GM23338 (cell line): ENCODE results near the gene CNOT4. TPM values are rescaled to one million over a fixed set of nuclear protein-coding genes. Genes with fewer than 3 reads are reported as not detected.

ENCODE experiments used
- ATAC-seq: fragments of 200-7000 bp; cut with Tn5 transposase; 3 replicates; pipeline ENCODE4 v1.9.1; 2020
- DNase-seq: peaks from one replicate; pipeline ENCODE4 v3.0.0-alpha.2; 2015; ENCODE audit warnings: low spot score
- H2AFZ ChIP-seq: fragments of 200-600 bp; sonication (generic); 2 replicates; pipeline ENCODE4 v1.8.0; 2016; ENCODE audit warnings: antibody characterized with exemption, mild to moderate bottlenecking, moderate library complexity
- H3F3A ChIP-seq: fragments of 200-600 bp; sonication (generic); replicated peaks from 2 replicates; pipeline ENCODE4 v1.8.0; 2017; ENCODE audit warnings: antibody characterized with exemption, mixed run types, low read depth
- H3K27ac ChIP-seq: fragments of 200-600 bp; sonication (generic); 2 replicates; pipeline ENCODE4 v1.6.1; 2016; ENCODE audit warnings: low read depth
- H3K27me3 ChIP-seq: fragments of 200-600 bp; sonication (generic); 2 replicates; pipeline ENCODE4 v1.8.0; 2016; ENCODE audit warnings: mild to moderate bottlenecking, mixed run types, moderate library complexity; ENCODE audit not compliant: insufficient read depth
- H3K36me3 ChIP-seq: fragments of 200-600 bp; sonication (generic); 2 replicates; pipeline ENCODE4 v1.8.0; 2016; ENCODE audit warnings: mild to moderate bottlenecking; ENCODE audit not compliant: insufficient read depth
- H3K4me1 ChIP-seq: fragments of 200-600 bp; sonication (generic); 2 replicates; pipeline ENCODE4 v1.8.0; 2016; ENCODE audit warnings: mild to moderate bottlenecking, moderate library complexity; ENCODE audit not compliant: insufficient read depth
- H3K4me2 ChIP-seq: fragments of 200-600 bp; sonication (generic); 2 replicates; pipeline ENCODE4 v1.7.1; 2017; ENCODE audit warnings: mixed run types
- H3K4me3 ChIP-seq: fragments of 200-600 bp; sonication (generic); 2 replicates; pipeline ENCODE4 v1.6.1; 2016; ENCODE audit warnings: mixed run types
- H3K79me2 ChIP-seq: fragments of 200-600 bp; sonication (generic); replicated peaks from 2 replicates; pipeline ENCODE4 v1.8.0; 2017; ENCODE audit warnings: mild to moderate bottlenecking; ENCODE audit not compliant: insufficient read depth
- H3K9me2 ChIP-seq: fragments of 200-600 bp; sonication (generic); 2 replicates; pipeline ENCODE4 v1.8.0; 2017; ENCODE audit not compliant: insufficient read depth
- H4K20me1 ChIP-seq: fragments of 200-600 bp; sonication (generic); replicated peaks from 2 replicates; pipeline ENCODE4 v1.8.0; 2017; ENCODE audit warnings: mild to moderate bottlenecking; ENCODE audit not compliant: insufficient read depth
- H3K27ac Mint-ChIP-seq: 2 replicates; pipeline ENCODE4 v1.8.0; 2020; ENCODE audit warnings: inconsistent platforms, mild to moderate bottlenecking, moderate library complexity, mixed read lengths
- H3K27me3 Mint-ChIP-seq: 3 replicates; pipeline ENCODE4 v1.8.0; 2022; ENCODE audit warnings: low read depth, mild to moderate bottlenecking, moderate library complexity, mixed read lengths, inconsistent platforms; ENCODE audit not compliant: insufficient read depth, poor library complexity
- H3K36me3 Mint-ChIP-seq: 3 replicates; pipeline ENCODE4 v1.8.0; 2021; ENCODE audit warnings: low read depth, mild to moderate bottlenecking, inconsistent platforms, moderate library complexity, mixed read lengths
- H3K4me1 Mint-ChIP-seq: 3 replicates; pipeline ENCODE4 v1.8.0; 2020; ENCODE audit warnings: mild to moderate bottlenecking, inconsistent platforms, mixed read lengths
- H3K4me3 Mint-ChIP-seq: 3 replicates; pipeline ENCODE4 v1.8.0; 2021; ENCODE audit warnings: moderate library complexity, mild to moderate bottlenecking, inconsistent platforms, mixed read lengths
- H3K9me3 Mint-ChIP-seq: 3 replicates; pipeline ENCODE4 v1.8.0; 2020; ENCODE audit warnings: moderate library complexity, mild to moderate bottlenecking, inconsistent platforms, mixed read lengths
- CREB1 ChIP-seq: fragments of 250-450 bp; sonication (Bioruptor Pico); IDR thresholded peaks from 2 replicates; pipeline ENCODE4 v1.5.0; 2020; ENCODE audit warnings: low read depth, mild to moderate bottlenecking, moderate library complexity
- CTCF ChIP-seq, 2 experiments: fragments of 200-600 bp in 1 of 2; sonication (generic) in 1 of 2; conservative IDR thresholded peaks; 2 replicates each; pipeline versions ENCODE4 v1.5.1 to v1.6.1; 2016 to 2017; ENCODE audit warnings: antibody characterized with exemption in 2 of 2, low read depth in 2 of 2, mild to moderate bottlenecking in 2 of 2, moderate library complexity in 1 of 2
- EZH2 ChIP-seq: fragments of 200-600 bp; sonication (generic); IDR thresholded peaks from one replicate; pipeline ENCODE4 v1.8.0; 2017; ENCODE audit warnings: antibody characterized with exemption, mild to moderate bottlenecking, low read depth; ENCODE audit not compliant: unreplicated experiment
- EZH2phosphoT487 ChIP-seq: fragments of 200-600 bp; sonication (generic); IDR thresholded peaks from one replicate; pipeline ENCODE4 v1.8.1; 2018; ENCODE audit warnings: antibody characterized with exemption; ENCODE audit not compliant: unreplicated experiment
- JUNB ChIP-seq: IDR thresholded peaks from one replicate; pipeline ENCODE4 v1.6.1; 2016; ENCODE audit warnings: antibody characterized with exemption; ENCODE audit not compliant: unreplicated experiment
- NANOG ChIP-seq: IDR thresholded peaks from 2 replicates; pipeline ENCODE4 v1.6.1; 2016; ENCODE audit warnings: antibody characterized with exemption, borderline replicate concordance
- POLR2AphosphoS5 ChIP-seq: IDR thresholded peaks from 2 replicates; pipeline ENCODE4 v1.6.1; 2016; ENCODE audit warnings: antibody characterized with exemption, low read depth
- STAT1 ChIP-seq: IDR thresholded peaks from one replicate; pipeline ENCODE4 v1.6.1; 2016; ENCODE audit warnings: antibody characterized with exemption; ENCODE audit not compliant: unreplicated experiment
- ZNF114 ChIP-seq: fragments of 250-450 bp; sonication (Bioruptor Pico); IDR thresholded peaks from 2 replicates; pipeline ENCODE4 v1.5.0; 2020; ENCODE audit warnings: mild to moderate bottlenecking, moderate library complexity
- ZNF331 ChIP-seq: fragments of 250-450 bp; sonication (Bioruptor Pico); IDR thresholded peaks from 2 replicates; pipeline ENCODE4 v1.5.0; 2020; ENCODE audit warnings: low read depth, mild to moderate bottlenecking, moderate library complexity
- polyA plus RNA-seq: library from polyadenylated mRNA; unstranded; fragments of >200 nt; fragmentation: Nextera tagmentation; extraction: Ambion mirVana; gene quantifications from 2 replicates; pipeline ENCODE4 v1.2.1, GENCODE V29; 2016
- total RNA-seq: library from RNA; depleted of rRNA; stranded (reverse); fragments of >200 nt; shearing (Covaris generic); gene quantifications from 2 replicates; pipeline ENCODE4 v1.2.3, GENCODE V29; 2014
- TF ChIP-seq, protein P1 (sequence below): IDR thresholded peaks from 2 replicates; pipeline ENCODE4 v1.6.1; 2016; ENCODE audit warnings: antibody characterized with exemption
- TF ChIP-seq, protein P2 (sequence below): fragments of 250-450 bp; sonication (Bioruptor Pico); IDR thresholded peaks from 2 replicates; pipeline ENCODE4 v1.5.0; 2020; ENCODE audit warnings: mild to moderate bottlenecking, moderate library complexity
- TF ChIP-seq, protein P3 (sequence below): IDR thresholded peaks from one replicate; pipeline ENCODE4 v1.6.1; 2018; ENCODE audit warnings: antibody characterized with exemption; ENCODE audit not compliant: unreplicated experiment

Gene CNOT4
- total and polyA plus RNA-seq, 2 experiments from 2014 or later, result 18.9 to 26.2 TPM

DNA sequence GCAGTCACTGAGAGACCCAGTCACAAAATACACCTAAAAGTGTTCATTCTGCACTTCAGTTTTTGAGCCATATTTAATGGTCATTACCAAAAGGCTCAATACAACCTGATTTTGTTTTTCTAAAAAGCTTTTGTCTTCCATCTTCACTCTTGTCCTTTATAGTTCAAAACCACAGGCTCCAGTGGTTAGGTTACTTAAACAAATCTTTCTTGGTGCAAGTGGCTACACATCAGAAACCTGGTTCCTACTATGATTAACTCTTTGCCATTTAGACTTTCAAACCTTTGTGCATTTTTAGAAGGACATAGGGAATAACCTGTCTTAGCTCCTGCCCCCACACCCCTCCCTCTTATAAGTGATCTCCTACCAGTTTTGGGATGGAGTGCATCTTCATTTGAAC lies 140.5 kb downstream of the CNOT4 start:
- Histone ChIP-seq H3K4me3 (no peak overlapping the region), H2AFZ (no peak overlapping the region), H4K20me1 (peaks cover 6% of the 10 kb centered on the region; the same call in 1 of the 2 replicates), H3K27me3 (no peaks in the 10 kb centered on the region), H3K27ac (no peak overlapping the region), H3K9me2 (no peaks in the 10 kb centered on the region), H3F3A (no peaks in the 10 kb centered on the region), H3K4me1 (peaks cover 10% of the 10 kb centered on the region), H3K4me2 (no peak overlapping the region), H3K79me2 (no peaks in the 10 kb centered on the region), H3K36me3 (no peaks in the 10 kb centered on the region)
- H3K27ac Mint-ChIP-seq, result no peak overlapping the region
- ATAC-seq (no peak), DNase-seq (no peak)
- H3K36me3 Mint-ChIP-seq, result no peaks in the 10 kb centered on the region
- H3K27me3 Mint-ChIP-seq, result no peaks in the 10 kb centered on the region
- peaks cover 13% of the 10 kb centered on the region; the same call in 2 of the 3 replicates for H3K4me1 Mint-ChIP-seq
- no peaks in the 10 kb centered on the region for H3K9me3 Mint-ChIP-seq
- H3K4me3 Mint-ChIP-seq, result no peak overlapping the region
- TF ChIP-seq CREB1 (CRISPR knock-in tag) (no peak), ZNF331 (no peak), EZH2 (no peak), ZNF114 (no peak), CTCF (conservative IDR thresholded peaks at IDR 0.05; ENCODE audit: low read depth in 2 of 2) (no peak), STAT1 (no peak), JUNB (no peak), NANOG (no peak), POLR2AphosphoS5 (no peak), EZH2phosphoT487 (no peak)
- TF ChIP-seq, protein P1, sequence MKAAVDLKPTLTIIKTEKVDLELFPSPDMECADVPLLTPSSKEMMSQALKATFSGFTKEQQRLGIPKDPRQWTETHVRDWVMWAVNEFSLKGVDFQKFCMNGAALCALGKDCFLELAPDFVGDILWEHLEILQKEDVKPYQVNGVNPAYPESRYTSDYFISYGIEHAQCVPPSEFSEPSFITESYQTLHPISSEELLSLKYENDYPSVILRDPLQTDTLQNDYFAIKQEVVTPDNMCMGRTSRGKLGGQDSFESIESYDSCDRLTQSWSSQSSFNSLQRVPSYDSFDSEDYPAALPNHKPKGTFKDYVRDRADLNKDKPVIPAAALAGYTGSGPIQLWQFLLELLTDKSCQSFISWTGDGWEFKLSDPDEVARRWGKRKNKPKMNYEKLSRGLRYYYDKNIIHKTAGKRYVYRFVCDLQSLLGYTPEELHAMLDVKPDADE, result no peak
- TF ChIP-seq, protein P2, sequence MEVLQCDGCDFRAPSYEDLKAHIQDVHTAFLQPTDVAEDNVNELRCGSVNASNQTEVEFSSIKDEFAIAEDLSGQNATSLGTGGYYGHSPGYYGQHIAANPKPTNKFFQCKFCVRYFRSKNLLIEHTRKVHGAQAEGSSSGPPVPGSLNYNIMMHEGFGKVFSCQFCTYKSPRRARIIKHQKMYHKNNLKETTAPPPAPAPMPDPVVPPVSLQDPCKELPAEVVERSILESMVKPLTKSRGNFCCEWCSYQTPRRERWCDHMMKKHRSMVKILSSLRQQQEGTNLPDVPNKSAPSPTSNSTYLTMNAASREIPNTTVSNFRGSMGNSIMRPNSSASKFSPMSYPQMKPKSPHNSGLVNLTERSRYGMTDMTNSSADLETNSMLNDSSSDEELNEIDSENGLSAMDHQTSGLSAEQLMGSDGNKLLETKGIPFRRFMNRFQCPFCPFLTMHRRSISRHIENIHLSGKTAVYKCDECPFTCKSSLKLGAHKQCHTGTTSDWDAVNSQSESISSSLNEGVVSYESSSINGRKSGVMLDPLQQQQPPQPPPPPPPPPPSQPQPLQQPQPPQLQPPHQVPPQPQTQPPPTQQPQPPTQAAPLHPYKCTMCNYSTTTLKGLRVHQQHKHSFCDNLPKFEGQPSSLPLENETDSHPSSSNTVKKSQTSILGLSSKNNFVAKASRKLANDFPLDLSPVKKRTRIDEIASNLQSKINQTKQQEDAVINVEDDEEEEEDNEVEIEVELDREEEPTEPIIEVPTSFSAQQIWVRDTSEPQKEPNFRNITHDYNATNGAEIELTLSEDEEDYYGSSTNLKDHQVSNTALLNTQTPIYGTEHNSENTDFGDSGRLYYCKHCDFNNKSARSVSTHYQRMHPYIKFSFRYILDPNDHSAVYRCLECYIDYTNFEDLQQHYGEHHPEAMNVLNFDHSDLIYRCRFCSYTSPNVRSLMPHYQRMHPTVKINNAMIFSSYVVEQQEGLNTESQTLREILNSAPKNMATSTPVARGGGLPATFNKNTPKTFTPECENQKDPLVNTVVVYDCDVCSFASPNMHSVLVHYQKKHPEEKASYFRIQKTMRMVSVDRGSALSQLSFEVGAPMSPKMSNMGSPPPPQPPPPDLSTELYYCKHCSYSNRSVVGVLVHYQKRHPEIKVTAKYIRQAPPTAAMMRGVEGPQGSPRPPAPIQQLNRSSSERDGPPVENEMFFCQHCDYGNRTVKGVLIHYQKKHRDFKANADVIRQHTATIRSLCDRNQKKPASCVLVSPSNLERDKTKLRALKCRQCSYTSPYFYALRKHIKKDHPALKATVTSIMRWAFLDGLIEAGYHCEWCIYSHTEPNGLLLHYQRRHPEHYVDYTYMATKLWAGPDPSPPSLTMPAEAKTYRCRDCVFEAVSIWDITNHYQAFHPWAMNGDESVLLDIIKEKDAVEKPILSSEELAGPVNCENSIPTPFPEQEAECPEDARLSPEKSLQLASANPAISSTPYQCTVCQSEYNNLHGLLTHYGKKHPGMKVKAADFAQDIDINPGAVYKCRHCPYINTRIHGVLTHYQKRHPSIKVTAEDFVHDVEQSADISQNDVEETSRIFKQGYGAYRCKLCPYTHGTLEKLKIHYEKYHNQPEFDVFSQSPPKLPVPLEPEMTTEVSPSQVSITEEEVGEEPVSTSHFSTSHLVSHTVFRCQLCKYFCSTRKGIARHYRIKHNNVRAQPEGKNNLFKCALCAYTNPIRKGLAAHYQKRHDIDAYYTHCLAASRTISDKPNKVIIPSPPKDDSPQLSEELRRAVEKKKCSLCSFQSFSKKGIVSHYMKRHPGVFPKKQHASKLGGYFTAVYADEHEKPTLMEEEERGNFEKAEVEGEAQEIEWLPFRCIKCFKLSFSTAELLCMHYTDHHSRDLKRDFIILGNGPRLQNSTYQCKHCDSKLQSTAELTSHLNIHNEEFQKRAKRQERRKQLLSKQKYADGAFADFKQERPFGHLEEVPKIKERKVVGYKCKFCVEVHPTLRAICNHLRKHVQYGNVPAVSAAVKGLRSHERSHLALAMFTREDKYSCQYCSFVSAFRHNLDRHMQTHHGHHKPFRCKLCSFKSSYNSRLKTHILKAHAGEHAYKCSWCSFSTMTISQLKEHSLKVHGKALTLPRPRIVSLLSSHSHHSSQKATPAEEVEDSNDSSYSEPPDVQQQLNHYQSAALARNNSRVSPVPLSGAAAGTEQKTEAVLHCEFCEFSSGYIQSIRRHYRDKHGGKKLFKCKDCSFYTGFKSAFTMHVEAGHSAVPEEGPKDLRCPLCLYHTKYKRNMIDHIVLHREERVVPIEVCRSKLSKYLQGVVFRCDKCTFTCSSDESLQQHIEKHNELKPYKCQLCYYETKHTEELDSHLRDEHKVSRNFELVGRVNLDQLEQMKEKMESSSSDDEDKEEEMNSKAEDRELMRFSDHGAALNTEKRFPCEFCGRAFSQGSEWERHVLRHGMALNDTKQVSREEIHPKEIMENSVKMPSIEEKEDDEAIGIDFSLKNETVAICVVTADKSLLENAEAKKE (CRISPR knock-in tag), result no peak
- TF ChIP-seq, protein P3, sequence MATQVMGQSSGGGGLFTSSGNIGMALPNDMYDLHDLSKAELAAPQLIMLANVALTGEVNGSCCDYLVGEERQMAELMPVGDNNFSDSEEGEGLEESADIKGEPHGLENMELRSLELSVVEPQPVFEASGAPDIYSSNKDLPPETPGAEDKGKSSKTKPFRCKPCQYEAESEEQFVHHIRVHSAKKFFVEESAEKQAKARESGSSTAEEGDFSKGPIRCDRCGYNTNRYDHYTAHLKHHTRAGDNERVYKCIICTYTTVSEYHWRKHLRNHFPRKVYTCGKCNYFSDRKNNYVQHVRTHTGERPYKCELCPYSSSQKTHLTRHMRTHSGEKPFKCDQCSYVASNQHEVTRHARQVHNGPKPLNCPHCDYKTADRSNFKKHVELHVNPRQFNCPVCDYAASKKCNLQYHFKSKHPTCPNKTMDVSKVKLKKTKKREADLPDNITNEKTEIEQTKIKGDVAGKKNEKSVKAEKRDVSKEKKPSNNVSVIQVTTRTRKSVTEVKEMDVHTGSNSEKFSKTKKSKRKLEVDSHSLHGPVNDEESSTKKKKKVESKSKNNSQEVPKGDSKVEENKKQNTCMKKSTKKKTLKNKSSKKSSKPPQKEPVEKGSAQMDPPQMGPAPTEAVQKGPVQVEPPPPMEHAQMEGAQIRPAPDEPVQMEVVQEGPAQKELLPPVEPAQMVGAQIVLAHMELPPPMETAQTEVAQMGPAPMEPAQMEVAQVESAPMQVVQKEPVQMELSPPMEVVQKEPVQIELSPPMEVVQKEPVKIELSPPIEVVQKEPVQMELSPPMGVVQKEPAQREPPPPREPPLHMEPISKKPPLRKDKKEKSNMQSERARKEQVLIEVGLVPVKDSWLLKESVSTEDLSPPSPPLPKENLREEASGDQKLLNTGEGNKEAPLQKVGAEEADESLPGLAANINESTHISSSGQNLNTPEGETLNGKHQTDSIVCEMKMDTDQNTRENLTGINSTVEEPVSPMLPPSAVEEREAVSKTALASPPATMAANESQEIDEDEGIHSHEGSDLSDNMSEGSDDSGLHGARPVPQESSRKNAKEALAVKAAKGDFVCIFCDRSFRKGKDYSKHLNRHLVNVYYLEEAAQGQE, result no peak
